HK-2 (cell line): ENCODE results near the gene NRL.

Experiments used
- DNase-seq: peaks from one replicate; pipeline ENCODE4 v3.0.0-alpha.2; 2018; ENCODE audit not compliant: unreplicated experiment

The NRL gene

GRCh38 chr14:24065408-24065807, 49.3 kb downstream of the NRL start:
- DNase-seq = no peak

DNA sequence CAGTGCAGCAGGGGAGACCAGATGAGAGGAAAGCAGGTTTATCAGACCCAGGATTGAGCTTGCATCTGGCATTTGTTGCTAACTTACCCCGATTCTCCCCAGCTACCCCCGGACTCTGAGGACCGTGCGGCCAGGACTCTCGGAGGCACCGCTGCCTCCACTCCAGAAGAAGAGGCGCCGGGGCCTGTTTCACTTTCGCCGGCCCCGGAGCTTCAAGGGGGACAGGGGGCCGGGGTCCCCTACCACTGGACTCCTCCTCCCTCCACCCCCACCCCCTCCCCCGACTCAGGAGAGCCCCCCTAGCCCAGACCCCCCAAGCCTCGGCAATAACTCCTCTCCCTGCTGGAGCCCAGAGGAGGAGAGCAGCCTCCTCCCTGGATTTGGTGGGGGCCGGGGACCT, 49.9 kb downstream of the NRL start:
- DNase-seq = no peak

GRCh38 chr14:24064091-24064795, 50.5 kb downstream of the NRL start:
- no peak for DNase-seq

- DNase-seq = no peak
These were observed 51.4 kb downstream of the NRL start for GRCh38 chr14:24063263-24063836.

DNA sequence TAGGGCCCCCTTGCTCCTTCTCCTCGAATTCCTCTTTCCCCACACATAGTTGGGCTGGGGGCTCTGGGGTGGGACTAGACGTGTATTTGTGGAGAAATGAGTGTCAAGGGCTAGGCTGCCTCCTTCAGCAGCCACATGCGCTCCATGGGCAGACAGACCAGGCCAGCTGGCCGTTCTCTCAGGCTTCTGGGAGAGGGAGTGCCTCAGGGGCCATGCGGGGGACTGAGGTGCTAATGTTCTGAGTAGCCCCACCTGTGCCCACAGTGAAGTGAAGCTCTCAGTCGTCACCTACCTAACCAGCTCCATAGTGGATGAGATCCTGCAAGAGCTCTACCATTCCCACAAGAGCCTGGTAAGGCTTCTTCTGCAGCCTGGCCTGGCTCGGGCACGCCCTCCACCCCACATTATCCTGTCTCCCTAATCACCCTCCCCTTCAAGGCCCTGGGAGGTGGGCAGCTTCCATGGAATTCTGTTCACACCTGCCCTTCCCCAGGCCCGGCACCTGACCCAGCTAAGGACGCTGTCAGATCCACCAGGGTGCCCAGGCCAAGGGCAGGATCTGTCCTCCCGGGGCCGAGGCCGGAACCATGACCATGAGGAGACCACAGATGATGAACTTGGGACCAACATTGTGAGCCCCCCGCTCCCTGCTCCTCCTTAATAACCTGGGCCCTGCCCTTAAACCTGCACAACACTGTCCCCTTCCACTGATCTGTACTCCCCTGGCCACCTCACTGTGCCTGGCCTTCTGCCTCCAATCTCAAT, 52.4 kb downstream of the NRL start:
- DNase-seq = no peak

DNA sequence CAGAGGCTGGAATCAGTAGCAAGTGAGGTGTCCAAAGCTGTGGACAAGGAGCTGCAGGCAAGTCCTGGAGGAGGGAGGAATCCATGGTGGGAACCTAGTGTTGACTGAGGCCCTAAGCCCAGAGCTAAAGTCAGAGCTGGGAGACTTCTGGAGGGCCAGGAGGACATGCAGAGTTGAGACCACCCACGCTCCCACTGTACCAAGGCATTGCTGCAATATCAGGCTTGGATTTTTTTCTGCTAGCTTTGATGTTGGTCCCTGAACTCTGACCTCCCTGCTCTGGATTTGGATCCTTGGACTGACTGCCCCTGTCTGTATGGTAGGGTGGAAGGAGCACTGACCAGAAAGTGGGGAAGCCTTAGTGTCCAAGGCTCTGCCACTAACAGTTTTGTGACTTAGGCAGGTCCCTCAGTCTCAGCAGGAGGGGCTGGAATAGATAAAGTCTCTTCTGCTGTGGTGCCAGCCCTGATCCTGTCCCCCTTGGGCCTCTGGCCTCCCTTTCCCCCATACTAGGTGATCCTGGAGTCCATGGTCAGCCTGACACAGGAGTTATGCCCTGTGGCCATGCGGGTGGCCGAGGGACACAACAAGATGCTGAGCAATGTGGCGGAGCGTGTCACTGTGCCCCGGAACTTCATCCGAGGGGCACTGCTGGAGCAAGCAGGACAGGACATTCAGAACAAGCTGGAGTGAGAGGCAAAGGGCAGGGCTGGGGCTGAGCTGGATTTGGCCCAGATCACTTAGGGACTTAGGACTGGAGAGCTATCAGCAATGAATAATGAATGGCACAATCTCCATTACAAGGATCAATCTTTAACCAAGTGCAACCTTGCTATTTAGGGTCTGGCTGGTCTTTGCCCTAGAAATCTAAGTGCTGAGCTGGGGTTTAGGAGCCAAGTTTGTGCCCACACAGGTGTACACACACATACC, 53.5 kb downstream of the NRL start:
- DNase-seq = no peak

DNA sequence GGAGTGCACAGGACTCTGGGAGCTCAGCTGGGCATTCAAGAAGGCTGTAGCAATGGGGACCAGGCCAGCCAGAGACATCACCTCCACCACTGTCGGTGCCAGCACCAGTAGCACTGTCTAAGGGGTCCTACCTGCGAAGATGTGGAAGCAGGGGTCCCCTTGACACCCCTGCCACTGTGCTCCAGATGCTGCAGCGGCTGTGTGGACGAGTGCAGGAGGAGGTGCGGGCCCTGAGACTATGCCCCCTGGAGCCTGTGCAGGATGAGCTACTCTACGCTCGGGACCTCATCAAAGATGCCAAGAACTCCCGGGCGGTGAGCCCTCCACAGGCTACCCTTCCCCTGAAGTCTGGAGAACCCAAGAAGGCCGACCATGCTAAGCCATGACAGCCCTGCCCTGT, 54.3 kb downstream of the NRL start:
- DNase-seq = no peak

DNA sequence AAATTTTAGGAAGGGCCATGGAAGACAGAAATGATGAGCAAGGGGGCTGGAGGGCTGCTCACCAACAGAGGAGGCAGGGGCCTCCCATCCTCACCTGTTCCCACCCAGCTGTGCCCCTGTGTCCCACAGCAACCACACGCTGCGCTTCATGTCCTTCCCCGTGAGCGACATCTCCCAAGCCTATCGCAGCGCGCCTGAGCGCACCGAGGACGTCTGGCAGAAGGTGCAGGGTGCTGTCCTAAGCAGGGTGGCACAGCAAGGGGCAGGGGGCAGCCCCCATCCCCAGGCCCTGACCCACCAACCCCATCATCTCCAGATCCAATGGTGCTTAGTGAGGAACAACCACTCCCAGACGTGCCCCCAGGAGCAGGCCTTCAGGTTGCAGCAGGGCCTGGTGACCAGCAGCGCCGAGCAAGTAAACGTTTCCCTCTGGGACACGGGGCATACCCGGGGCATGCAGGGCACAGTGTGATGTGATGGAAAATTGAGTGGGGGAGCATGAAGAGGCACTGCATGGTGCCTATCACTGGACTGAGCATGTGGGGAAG, 54.8 kb downstream of the NRL start:
- DNase-seq = no peak

GRCh38 chr14:24058951-24059475, 55.7 kb downstream of the NRL start:
- no peak for DNase-seq

GRCh38 chr14:24058260-24058950, 56.3 kb downstream of the NRL start:
- peak; percentile 65 for DNase-seq

DNA sequence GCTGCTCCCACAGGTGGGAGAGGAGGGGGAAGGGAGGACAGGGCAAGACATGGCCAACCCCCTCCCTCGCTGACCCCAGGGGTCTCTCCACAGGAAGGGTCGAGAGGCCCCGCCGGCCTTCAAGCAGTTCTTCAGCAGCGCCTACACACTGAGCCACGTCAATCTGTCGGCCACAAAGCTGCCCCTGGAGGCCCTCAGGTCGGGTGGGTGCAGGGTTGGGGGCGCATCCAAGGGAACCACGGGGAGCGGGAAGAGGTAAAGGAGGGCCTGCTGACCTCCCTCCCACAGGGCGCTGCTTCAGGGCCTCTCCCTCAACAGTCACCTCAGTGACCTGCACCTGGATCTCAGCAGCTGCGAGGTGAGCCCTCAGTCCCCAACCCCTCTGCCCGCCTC, 56.9 kb downstream of the NRL start:
- no peak for DNase-seq

DNA sequence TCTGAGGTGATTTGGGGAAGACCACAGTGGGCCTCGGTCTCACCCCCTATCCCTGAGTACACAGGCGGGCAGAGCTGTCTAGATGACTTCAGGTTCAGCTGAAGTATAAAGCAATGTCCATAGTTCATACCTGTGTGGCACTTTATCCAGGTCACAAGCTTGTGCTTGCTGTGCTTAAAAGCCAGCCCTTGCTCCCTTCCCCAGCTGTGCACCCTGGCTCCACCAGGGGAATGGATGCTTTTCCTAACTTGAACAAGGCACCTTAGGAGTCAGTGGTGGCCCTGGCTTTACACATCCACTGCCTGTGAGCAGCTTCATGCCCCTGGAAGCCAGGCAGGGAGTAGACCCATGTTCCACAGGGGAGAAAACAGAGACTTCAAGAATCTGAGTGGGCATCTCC, 57.5 kb downstream of the NRL start:
- DNase-seq = no peak

DNA sequence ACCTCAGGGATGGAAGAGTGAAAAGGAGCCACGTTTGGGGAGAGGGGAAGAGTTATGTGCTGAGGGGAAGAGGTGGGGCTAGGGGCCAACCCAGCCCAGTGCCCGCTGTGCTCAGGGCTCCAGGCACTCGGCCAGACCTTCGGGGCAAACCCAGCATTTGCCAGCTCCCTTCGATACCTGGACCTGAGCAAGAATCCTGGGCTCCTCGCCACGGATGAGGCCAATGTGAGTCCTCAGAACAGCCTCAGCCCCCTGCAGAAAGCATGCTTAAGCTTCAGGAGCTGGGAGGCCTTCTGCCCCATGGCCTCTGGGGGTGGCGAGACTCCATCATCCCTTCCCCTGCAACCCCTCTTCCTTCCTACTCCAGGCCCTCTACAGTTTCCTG, 58.0 kb downstream of the NRL start:
- DNase-seq = no peak

- DNase-seq = no peak
These were observed 58.6 kb downstream of the NRL start for GRCh38 chr14:24055971-24056799.

GRCh38 chr14:24054646-24055045, 60.1 kb downstream of the NRL start:
- DNase-seq = no peak

DNA sequence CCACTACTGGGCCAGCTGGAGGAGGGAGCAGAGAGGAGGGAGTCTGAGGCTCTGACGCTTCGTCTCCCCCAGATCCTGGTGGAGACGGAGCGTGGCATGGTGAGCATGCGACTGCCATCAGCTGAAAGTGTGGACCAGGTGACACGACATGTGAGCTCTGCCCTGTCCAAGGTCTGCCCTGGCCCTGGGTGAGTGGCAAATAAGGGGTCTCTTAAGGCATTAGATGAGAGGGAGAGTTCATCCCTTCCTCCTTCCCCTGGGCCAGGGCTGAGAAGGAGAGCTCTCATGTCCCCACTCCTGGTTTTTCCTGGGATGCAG, 60.5 kb downstream of the NRL start:
- no peak for DNase-seq

- DNase-seq = no peak
These were observed 61.0 kb downstream of the NRL start for GRCh38 chr14:24053548-24054323.

DNA sequence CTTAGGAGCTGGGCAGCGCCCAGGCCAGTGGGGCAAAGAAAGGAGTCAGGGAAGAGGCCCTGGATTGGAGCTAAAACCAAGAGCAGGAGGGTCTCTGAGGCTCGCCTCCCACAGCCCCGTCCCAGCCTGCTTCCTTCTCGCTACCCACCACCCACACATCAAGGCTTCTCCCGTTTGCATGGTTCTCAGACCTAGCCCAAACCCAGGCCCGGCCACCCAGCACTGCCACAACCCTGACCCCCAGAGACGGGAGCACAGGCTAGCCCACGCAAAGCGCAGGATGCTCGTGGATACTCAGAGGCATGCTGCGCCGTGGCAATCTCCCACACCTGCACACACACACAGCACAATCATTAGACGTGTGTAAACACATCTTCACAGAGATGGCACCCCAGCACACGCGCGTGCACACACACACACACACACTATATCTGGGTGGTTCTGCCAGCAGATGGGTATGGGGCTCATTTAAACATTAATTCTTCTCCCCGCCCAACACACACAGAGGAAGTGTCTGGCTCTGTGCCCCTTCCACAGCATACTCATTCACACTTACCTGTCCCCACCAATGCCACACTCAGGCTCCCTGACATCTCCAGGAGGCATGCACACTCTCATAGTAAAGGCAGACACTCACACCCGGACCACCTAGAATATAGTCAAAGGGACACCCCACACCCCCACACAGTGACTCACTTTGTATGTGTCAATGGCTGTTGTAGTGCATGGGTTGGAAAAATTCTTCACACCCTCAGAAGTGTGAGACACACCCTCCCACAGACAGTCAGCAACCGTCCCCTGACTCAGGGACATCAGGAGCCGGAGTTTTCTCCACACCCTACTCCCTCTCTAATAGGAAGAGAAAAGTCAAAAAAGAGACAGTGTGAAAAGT, 61.8 kb downstream of the NRL start:
- DNase-seq = no peak
